GM12878 (cell line): ENCODE measurements around the gene GPRIN1. TPM values are rescaled to one million over a fixed set of nuclear protein-coding genes. Genes with fewer than 3 reads are reported as not detected.

Experiments used
- ATAC-seq: fragments of 200-7000 bp; cut with Tn5 transposase; 3 replicates; pipeline ENCODE4 v1.9.1; 2020; ENCODE audit warnings: mild to moderate bottlenecking, moderate library complexity
- BruUV-seq: library from RNA; stranded (reverse); fragments of 400-500 nt; replicated peaks from 2 replicates; lab custom pipeline; 2021; lab: Mats Ljungman, UMichigan
- CTCF ChIA-PET: fragments of 300-600 bp; sonication (Branson Sonifier 250); formaldehyde crosslinking; extraction: SDS; loops from one replicate; lab custom pipeline; 2021; ENCODE audit warnings: inconsistent platforms; lab: Yijun Ruan, JAX
- POLR2A ChIA-PET: fragments of 350-600 bp; formaldehyde crosslinking; extraction: SDS; loops from one replicate; lab custom pipeline; 2021; ENCODE audit warnings: inconsistent platforms; lab: Charles Lee
- RAD21 ChIA-PET: fragments of 300-600 bp; sonication (Branson Sonifier 250); formaldehyde crosslinking; loops from one replicate; lab custom pipeline; 2023; ENCODE audit warnings: antibody characterized with exemption; ENCODE audit not compliant: unreplicated experiment; lab: Charles Lee
- SMC1A ChIA-PET: fragments of 300-600 bp; sonication (Branson Sonifier 250); formaldehyde crosslinking; loops from one replicate; lab custom pipeline; 2023; ENCODE audit not compliant: unreplicated experiment, uncharacterized antibody; lab: Charles Lee
- DNase-seq: peaks from one replicate; pipeline ENCODE4 v3.0.0-alpha.2; 2011; ENCODE audit warnings: low read depth, low spot score
- FAIRE-seq: peaks from 3 replicates; lab custom pipeline; 2011; peaks lifted over from hg19 to GRCh38; lab: Jason Lieb, UNC
- H2AFZ ChIP-seq: 2 replicates; pipeline ENCODE4 v1.6.0; 2011; ENCODE audit warnings: low read depth, low read length, control low read depth; ENCODE audit not compliant: control insufficient read depth
- H3K27ac ChIP-seq: 2 replicates; pipeline ENCODE4 v1.5.1; 2011; ENCODE audit warnings: control low read depth; ENCODE audit not compliant: control insufficient read depth, insufficient read depth
- H3K27me3 ChIP-seq, 2 experiments: replicated peaks in 1 of 2; 2 replicates each; pipeline versions ENCODE4 v1.6.0 to v1.6.1; 2011; ENCODE audit warnings: low read length in 1 of 2; ENCODE audit not compliant: control insufficient read depth in 2 of 2, insufficient read depth in 2 of 2
- H3K36me3 ChIP-seq, 2 experiments: 2 replicates each; pipeline ENCODE4 v1.5.1; 2011; ENCODE audit warnings: low read length in 1 of 2; ENCODE audit not compliant: control insufficient read depth in 2 of 2, insufficient read depth in 2 of 2
- H3K4me1 ChIP-seq: 2 replicates; pipeline ENCODE4 v1.6.1; 2011; ENCODE audit warnings: mild to moderate bottlenecking, low read length, moderate library complexity, mixed read lengths; ENCODE audit not compliant: control insufficient read depth, insufficient read depth
- H3K4me2 ChIP-seq: 2 replicates; pipeline ENCODE4 v1.6.0; 2011; ENCODE audit warnings: control low read depth; ENCODE audit not compliant: control insufficient read depth, insufficient read depth
- H3K4me3 ChIP-seq: fragments of 200-600 bp; sonication (generic); 2 replicates; pipeline ENCODE4 v1.5.1; 2016
- H3K79me2 ChIP-seq: 2 replicates; pipeline ENCODE4 v1.6.0; 2011; ENCODE audit warnings: low read length; ENCODE audit not compliant: control insufficient read depth, insufficient read depth
- H3K9ac ChIP-seq: 2 replicates; pipeline ENCODE4 v1.8.0; 2011; ENCODE audit warnings: low read length, control low read depth, mixed read lengths; ENCODE audit not compliant: control insufficient read depth, insufficient read depth
- H3K9me3 ChIP-seq: replicated peaks from 3 replicates; pipeline ENCODE4 v1.5.1; 2011; ENCODE audit warnings: mild to moderate bottlenecking, low read length; ENCODE audit not compliant: control insufficient read depth, insufficient read depth
- H4K20me1 ChIP-seq: 2 replicates; pipeline ENCODE4 v1.6.0; 2011; ENCODE audit not compliant: control insufficient read depth, insufficient read depth
- ATF7 ChIP-seq: fragments of 450-650 bp; IDR thresholded peaks from 2 replicates; pipeline ENCODE4 v1.6.1; 2016; ENCODE audit warnings: low read depth, mild to moderate bottlenecking
- ETV6 ChIP-seq, 2 experiments: fragments of 450-650 bp in 1 of 2; IDR thresholded peaks in 1 of 2; conservative IDR thresholded peaks in 1 of 2; 2 replicates each; pipeline ENCODE4 v1.6.1; 2014; ENCODE audit warnings: antibody characterized with exemption in 1 of 2, borderline replicate concordance in 1 of 2, low read depth in 1 of 2, mild to moderate bottlenecking in 1 of 2, moderate library complexity in 1 of 2
- EZH2 ChIP-seq: IDR thresholded peaks from 2 replicates; pipeline ENCODE4 v1.6.1; 2012; ENCODE audit warnings: low read depth, mild to moderate bottlenecking, control low read depth, inconsistent platforms, low read length, borderline replicate concordance; ENCODE audit not compliant: control insufficient read depth
- JUND ChIP-seq: IDR thresholded peaks from 2 replicates; pipeline ENCODE4 v1.6.1; 2012; ENCODE audit warnings: low read depth, mild to moderate bottlenecking, low read length, improper control_type of control experiment, moderate library complexity
- MXI1 ChIP-seq: fragments of 150-350 bp; IDR thresholded peaks from 2 replicates; pipeline ENCODE4 v1.6.1; 2011; ENCODE audit warnings: low read depth, mild to moderate bottlenecking, inconsistent platforms, low read length, improper control_type of control experiment
- MYB ChIP-seq: fragments of 150-350 bp; IDR thresholded peaks from 2 replicates; pipeline ENCODE4 v1.6.1; 2014; ENCODE audit warnings: mild to moderate bottlenecking, low read depth, low read length, borderline replicate concordance
- NFXL1 ChIP-seq: fragments of 450-650 bp; IDR thresholded peaks from 2 replicates; pipeline ENCODE4 v1.6.1; 2017; ENCODE audit warnings: antibody characterized with exemption, mild to moderate bottlenecking, borderline replicate concordance
- RAD51 ChIP-seq: fragments of 450-650 bp; IDR thresholded peaks from 2 replicates; pipeline ENCODE4 v1.6.1; 2016; ENCODE audit warnings: moderate library complexity, mild to moderate bottlenecking, inconsistent platforms
- RCOR1 ChIP-seq: conservative IDR thresholded peaks from 2 replicates; pipeline ENCODE4 v1.6.1; 2012; ENCODE audit warnings: low read depth, low read length, improper control_type of control experiment
- RUNX3 ChIP-seq: IDR thresholded peaks from 2 replicates; pipeline ENCODE4 v1.6.1; 2012; ENCODE audit warnings: low read length, inconsistent platforms
- SIX5 ChIP-seq: IDR thresholded peaks from 2 replicates; pipeline ENCODE4 v1.6.1; 2011; ENCODE audit warnings: mild to moderate bottlenecking, low read depth, low read length, moderate library complexity; ENCODE audit not compliant: severe bottlenecking
- SMARCA5 ChIP-seq: fragments of 450-650 bp; IDR thresholded peaks from 2 replicates; pipeline ENCODE4 v1.6.1; 2017; ENCODE audit warnings: mild to moderate bottlenecking
- SP1 ChIP-seq: IDR thresholded peaks from one replicate; pipeline ENCODE4 v1.6.1; 2011; ENCODE audit warnings: low read depth, low read length
- ZNF274 ChIP-seq: IDR thresholded peaks from one replicate; pipeline ENCODE4 v1.8.0; 2011; ENCODE audit not compliant: insufficient read length, insufficient read depth
- WGBS: methylation state at CpG from one replicate; pipeline ENCODE4 v1.1.6; 2016; ENCODE audit warnings: low lambda C conversion rate; ENCODE audit not compliant: insufficient replicate concordance, insufficient coverage; ENCODE audit errors: missing lambda C conversion rate; 5-methylcytosine and 5-hydroxymethylcytosine counted together
- in situ Hi-C: fragments of 300-500 bp; cut with MboI; formaldehyde crosslinking; loops from 9 replicates; pipeline ENCODE4 v1.14.3; 2018; ENCODE audit warnings: mixed read lengths
- intact Hi-C: fragments of 100-400 bp; cut with micrococcal nuclease; formaldehyde crosslinking; loops from one replicate; pipeline ENCODE4 v1.14.2; 2022; ENCODE audit not compliant: unreplicated experiment
- polyA plus RNA-seq, 11 experiments: library from polyadenylated mRNA; depleted of rRNA in 4 of 11; unstranded in 6 of 11; stranded (reverse) in 5 of 11; fragments of >200 nt; fragmentation: Nextera tagmentation in 4 of 11; fragmentation: Illumina TruSeq in 1 of 11; extraction: Ambion mirVana in 4 of 11; extraction: Trizol in 1 of 11; gene quantifications; 1 replicate in 1 of 11; 2 replicates in 10 of 11; pipeline versions ENCODE4 v1.2.1 to v1.2.3, GENCODE V29; 2011 to 2016; ENCODE audit warnings: inconsistent platforms in 2 of 11, missing spikeins in 2 of 11, low read depth in 1 of 11
- total RNA-seq, 4 experiments: library from RNA; depleted of rRNA in 3 of 4; stranded (reverse); fragments of >200 nt in 3 of 4; fragmentation: Illumina TruSeq in 1 of 4; extraction: Trizol in 1 of 4; gene quantifications; 2 replicates each; pipeline versions ENCODE4 v1.2.1 to v1.2.3, GENCODE V29; 2013 to 2021
- TF ChIP-seq, protein P1 (sequence below): IDR thresholded peaks from 2 replicates; pipeline ENCODE4 v1.6.1; 2012; ENCODE audit warnings: low read depth, low read length, improper control_type of control experiment
- TF ChIP-seq, protein P2 (sequence below), 3 experiments: IDR thresholded peaks in 2 of 3; conservative IDR thresholded peaks in 1 of 3; 2 replicates each; pipeline ENCODE4 v1.5.1; 2011; ENCODE audit warnings: low read depth in 3 of 3, low read length in 3 of 3, mild to moderate bottlenecking in 3 of 3, control low read depth in 2 of 3, moderate library complexity in 2 of 3, inconsistent platforms in 1 of 3, mixed read lengths in 1 of 3; ENCODE audit not compliant: control insufficient read depth in 2 of 3, insufficient read depth in 1 of 3; ENCODE audit errors: extremely low read depth in 1 of 3

The GPRIN1 gene
- total and polyA plus RNA-seq, 10 of the 15 experiments (the other 5 are each of a cell fraction or from before 2014, with no cell fraction given) = 0.52 to 16.3 (median 4.5) TPM

DNA sequence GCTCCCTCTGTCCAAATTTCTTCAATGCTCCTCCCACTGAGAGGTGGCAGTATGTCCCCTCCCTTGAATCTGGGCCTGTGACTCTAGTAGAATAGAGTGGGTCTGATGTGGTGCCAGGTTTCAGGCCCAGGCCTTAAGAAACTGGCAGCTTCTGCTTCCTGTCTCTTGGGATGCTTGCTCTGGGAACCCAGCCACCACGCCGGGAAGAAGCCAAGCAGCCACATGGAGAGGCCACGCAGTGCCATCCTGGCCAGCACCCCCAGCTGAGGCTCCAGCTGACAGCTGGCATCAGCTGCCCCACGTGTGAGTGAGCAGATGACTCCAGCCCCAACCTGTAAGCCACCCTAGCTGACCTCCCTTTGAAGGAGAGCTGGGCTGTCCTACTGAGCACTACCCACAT, 30.0 kb upstream of the GPRIN1 start:
- Histone ChIP-seq H3K4me1 (no peaks in the 10 kb centered on the region), H2AFZ (no peak overlapping the region), H3K4me2 (no peak overlapping the region), H3K36me3 (no peaks in the 10 kb centered on the region), H3K9me3 (no peaks in the 10 kb centered on the region; the same call in 2 of the 3 replicates), H3K27ac (no peak overlapping the region), H3K27me3 (no peaks in the 10 kb centered on the region), H3K79me2 (no peaks in the 10 kb centered on the region)
- SMC1A ChIA-PET = no interaction called here
- no peak for FAIRE-seq
- in situ Hi-C loops = no loop called here
- no TSS peak for BruUV-seq
- CTCF ChIA-PET = interaction anchor here (0.9 kb wide), 1 partner anchor 11 kb away, joined by 3 read pairs; no protein-coding TSS in a partner anchor
- WGBS = 58% methylated on average over 4 of the region's 4 CpGs
- RAD21 ChIA-PET = no interaction called here
- intact Hi-C loops = loop anchor here (10.0 kb wide), 1 partner anchor 225 kb away; the partner anchor contains the start of gene CLTB
- TF ChIP-seq RCOR1 = no peak
- no peak for TF ChIP-seq ETV6 (conservative IDR thresholded peaks at IDR 0.05 in 1 of 2, IDR thresholded peaks at IDR 0.05 in 1 of 2; ENCODE audit: borderline replicate concordance in 1 of 2, low read depth in 1 of 2)
- no peak for TF ChIP-seq MXI1
- no peak for TF ChIP-seq RUNX3
- TF ChIP-seq, all 136 proteins: peak for 0
- Histone ChIP-seq H3K4me3 (no peak overlapping the region), H4K20me1 (no peaks in the 10 kb centered on the region), H3K9ac (no peak overlapping the region)
- POLR2A ChIA-PET = no interaction called here
- no peak for ATAC-seq
- no peak for DNase-seq

DNA sequence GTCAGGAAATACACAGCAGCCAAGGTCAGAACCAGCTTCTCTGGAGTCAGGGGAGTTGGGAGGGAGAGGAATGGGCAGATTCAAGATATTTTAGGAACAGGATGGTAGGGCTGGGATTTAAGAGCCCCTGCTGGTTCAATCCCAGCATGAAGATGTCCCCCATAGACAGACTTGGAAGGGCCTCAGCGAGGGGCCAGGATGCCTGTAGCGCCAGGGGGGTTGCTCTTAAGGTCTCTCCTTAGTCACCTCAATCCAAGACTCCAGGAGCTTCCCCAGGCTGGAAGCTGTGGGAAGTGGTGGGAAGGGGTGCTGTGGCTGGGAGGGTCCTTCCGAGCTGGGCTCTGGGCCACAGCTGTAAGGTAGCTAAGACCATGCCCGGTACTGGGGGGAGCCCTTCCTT, 29.3 kb upstream of the GPRIN1 start:
- ATAC-seq (no peak), FAIRE-seq (no peak), DNase-seq (no peak)
- ChIA-PET POLR2A (no interaction called here), CTCF (no interaction called here), SMC1A (no interaction called here), RAD21 (no interaction called here)
- no peak overlapping the region for H3K9ac ChIP-seq
- no TSS peak for BruUV-seq
- no peak overlapping the region for H3K27ac ChIP-seq
- H4K20me1 ChIP-seq = no peaks in the 10 kb centered on the region
- peaks cover under 1% of the 10 kb centered on the region for H3K4me1 ChIP-seq
- H3K36me3 ChIP-seq = no peaks in the 10 kb centered on the region
- H3K27me3 ChIP-seq = no peaks in the 10 kb centered on the region
- 8% methylated on average over 4 of the region's 4 CpGs for WGBS
- in situ Hi-C loops (no loop called here), intact Hi-C loops (no loop called here)
- H3K4me3 ChIP-seq = no peak overlapping the region
- no peak overlapping the region for H2AFZ ChIP-seq
- no peaks in the 10 kb centered on the region; the same call in 2 of the 3 replicates for H3K9me3 ChIP-seq
- no peaks in the 10 kb centered on the region for H3K79me2 ChIP-seq
- no peak overlapping the region for H3K4me2 ChIP-seq
- TF ChIP-seq, protein P1, sequence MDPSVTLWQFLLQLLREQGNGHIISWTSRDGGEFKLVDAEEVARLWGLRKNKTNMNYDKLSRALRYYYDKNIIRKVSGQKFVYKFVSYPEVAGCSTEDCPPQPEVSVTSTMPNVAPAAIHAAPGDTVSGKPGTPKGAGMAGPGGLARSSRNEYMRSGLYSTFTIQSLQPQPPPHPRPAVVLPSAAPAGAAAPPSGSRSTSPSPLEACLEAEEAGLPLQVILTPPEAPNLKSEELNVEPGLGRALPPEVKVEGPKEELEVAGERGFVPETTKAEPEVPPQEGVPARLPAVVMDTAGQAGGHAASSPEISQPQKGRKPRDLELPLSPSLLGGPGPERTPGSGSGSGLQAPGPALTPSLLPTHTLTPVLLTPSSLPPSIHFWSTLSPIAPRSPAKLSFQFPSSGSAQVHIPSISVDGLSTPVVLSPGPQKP = no peak
- TF ChIP-seq SIX5 = no peak
- no peak for TF ChIP-seq NFXL1
- no peak for TF ChIP-seq SMARCA5
- TF ChIP-seq, protein P2, sequence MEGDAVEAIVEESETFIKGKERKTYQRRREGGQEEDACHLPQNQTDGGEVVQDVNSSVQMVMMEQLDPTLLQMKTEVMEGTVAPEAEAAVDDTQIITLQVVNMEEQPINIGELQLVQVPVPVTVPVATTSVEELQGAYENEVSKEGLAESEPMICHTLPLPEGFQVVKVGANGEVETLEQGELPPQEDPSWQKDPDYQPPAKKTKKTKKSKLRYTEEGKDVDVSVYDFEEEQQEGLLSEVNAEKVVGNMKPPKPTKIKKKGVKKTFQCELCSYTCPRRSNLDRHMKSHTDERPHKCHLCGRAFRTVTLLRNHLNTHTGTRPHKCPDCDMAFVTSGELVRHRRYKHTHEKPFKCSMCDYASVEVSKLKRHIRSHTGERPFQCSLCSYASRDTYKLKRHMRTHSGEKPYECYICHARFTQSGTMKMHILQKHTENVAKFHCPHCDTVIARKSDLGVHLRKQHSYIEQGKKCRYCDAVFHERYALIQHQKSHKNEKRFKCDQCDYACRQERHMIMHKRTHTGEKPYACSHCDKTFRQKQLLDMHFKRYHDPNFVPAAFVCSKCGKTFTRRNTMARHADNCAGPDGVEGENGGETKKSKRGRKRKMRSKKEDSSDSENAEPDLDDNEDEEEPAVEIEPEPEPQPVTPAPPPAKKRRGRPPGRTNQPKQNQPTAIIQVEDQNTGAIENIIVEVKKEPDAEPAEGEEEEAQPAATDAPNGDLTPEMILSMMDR (IDR thresholded peaks at IDR 0.05 in 2 of 3, conservative IDR thresholded peaks at IDR 0.05 in 1 of 3; ENCODE audit: control insufficient read depth in 2 of 3, extremely low read depth in 1 of 3, insufficient read depth in 1 of 3, low read depth in 3 of 3, low read length in 3 of 3) = no peak
- TF ChIP-seq JUND = no peak
- no peak for TF ChIP-seq ZNF274
- TF ChIP-seq SP1 = no peak
- TF ChIP-seq MYB = no peak
- TF ChIP-seq RAD51 = no peak
- TF ChIP-seq ATF7 = no peak
- no peak for TF ChIP-seq EZH2
